ENCODE results near the gene RP9. TPM values are rescaled to one million over a fixed set of nuclear protein-coding genes. Genes with fewer than 3 reads are reported as not detected.
"Not testable (repeated sequence)": the region's sequence is repeated elsewhere in the genome, so short reads cannot be mapped to it uniquely, and the experiment has no call there.

The RP9 gene
- total and polyA plus RNA-seq, 5 donors, result 15.2 to 19.7 (median 15.6) TPM

DNA sequence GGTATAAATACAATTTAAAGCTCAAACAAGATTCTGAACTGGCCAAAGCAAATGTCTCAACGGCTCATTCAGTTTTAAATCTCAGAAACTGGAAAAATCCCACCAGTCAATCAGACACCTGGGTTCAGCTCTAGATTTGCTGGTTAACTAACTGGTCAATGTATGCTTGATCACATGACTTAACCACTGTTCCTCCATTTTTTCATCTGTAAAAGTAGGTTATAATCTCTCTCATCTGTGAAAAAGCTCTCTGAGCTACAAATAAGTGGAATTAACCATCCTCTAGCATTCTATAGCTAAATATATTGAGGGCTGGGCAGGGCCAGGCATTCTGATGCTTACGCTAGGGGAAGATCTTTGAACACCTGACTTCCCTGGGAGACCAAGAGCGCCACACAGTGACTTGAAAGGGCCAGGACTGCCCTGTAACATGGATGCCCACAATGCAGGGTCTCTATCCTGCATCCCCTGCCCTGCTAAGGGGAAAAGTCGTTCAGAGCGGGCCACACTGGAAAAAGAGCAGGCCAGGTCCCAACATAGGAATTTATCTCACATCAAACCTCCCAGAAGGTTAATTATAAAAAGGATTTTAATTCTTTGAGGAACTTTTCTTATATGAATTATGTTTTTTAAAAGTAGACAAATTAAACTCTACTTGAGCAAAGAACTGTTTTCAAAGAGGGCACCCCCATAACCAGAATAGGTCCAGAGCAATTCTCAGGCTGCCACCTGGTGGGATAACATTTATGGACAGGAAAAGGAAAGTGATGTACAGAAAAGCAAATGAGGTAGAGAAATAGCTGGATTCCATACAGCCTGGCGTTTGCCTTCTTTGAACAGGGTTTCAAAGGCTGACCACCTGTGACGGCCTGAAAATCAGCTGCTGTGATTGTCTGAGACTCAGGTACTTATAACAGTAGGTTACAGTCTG, 1.8 kb downstream of the RP9 start:
- H3K27ac ChIP-seq (ENCODE audit: low read length), result no peak overlapping the region
- H3K4me3 ChIP-seq (ENCODE audit: low read length), result peak overlapping the region; percentile 98
- H3K9me3 ChIP-seq (ENCODE audit: control insufficient read depth, low read length), result no peaks in the 10 kb centered on the region
- DNase-seq, result no peak
- H3K27me3 ChIP-seq (ENCODE audit: control insufficient read depth, insufficient read depth), result no peaks in the 10 kb centered on the region
- H3K4me1 ChIP-seq (ENCODE audit: control insufficient read depth, insufficient read depth, low read length), result peaks cover 2% of the 10 kb centered on the region
- ATAC-seq, result peak in 1 of 2 donors; percentile 38
- intact Hi-C loops (cut with DNase I), result loop anchor here in 2 of 4 donors (10.0 kb wide), 2 partner anchors 163 to 303 kb away; no protein-coding TSS in a partner anchor
- 44% methylated on average over 7 of the region's 7 CpGs for WGBS

DNA sequence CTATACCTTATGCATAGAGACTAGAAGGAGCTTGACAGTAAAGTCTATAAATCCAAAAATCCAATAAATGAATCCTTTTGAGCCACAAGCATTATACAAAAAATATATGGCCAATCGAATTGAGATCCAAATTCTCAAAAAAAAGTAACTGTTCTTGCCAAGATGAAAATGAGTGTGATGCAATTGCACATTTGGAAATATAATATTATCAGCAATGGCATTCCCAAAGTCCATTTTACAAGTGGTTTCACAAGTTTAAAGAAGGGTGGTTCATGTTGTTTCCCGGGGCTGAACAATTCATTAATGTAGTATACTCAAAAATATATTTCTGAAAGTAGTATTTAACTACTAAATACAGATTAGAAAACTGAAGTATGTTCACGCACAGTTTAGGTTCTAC, 7.3 kb downstream of the RP9 start:
- Histone ChIP-seq H3K27me3 (ENCODE audit: control insufficient read depth, insufficient read depth) (no peaks in the 10 kb centered on the region), H3K9me3 (ENCODE audit: control insufficient read depth, low read length) (no peaks in the 10 kb centered on the region), H3K27ac (ENCODE audit: low read length) (no peak overlapping the region), H3K4me3 (ENCODE audit: low read length) (no peak overlapping the region), H3K4me1 (ENCODE audit: control insufficient read depth, insufficient read depth, low read length) (peaks cover 2% of the 10 kb centered on the region)
- WGBS, result 84% methylated on average over 3 of the region's 3 CpGs
- ATAC-seq (no peak), DNase-seq (no peak)
- intact Hi-C loops (cut with DNase I), result loop anchor here in 2 of 4 donors (10.0 kb wide), 2 partner anchors 157 to 297 kb away; no protein-coding TSS in a partner anchor

DNA sequence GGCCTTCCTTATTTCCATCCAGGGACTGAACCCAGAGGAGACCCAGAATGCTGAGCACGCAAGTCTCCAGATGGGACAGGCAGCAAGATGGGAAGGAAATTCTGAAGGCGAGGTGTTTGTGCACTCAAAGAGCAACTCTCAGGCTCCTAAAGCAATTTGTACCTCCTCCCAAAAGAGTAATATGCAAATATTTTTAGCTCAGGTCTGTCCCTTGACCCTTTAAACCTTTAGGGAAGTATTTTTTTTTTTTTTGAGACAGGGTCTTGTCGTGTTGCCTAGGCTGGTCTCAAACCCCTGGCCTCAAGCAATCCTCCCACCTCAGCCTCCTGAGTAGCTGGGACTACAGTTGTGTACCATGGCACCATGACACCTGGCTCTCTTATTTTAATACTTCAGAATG, 8.4 kb downstream of the RP9 start:
- intact Hi-C loops (cut with DNase I), result loop anchor here in 2 of 4 donors (10.0 kb wide), 2 partner anchors 156 to 296 kb away; no protein-coding TSS in a partner anchor
- H3K4me3 ChIP-seq (ENCODE audit: low read length), result no peak overlapping the region
- DNase-seq, result no peak
- H3K9me3 ChIP-seq (ENCODE audit: control insufficient read depth, low read length), result no peaks in the 10 kb centered on the region
- ATAC-seq, result no peak
- no peak overlapping the region for H3K27ac ChIP-seq (ENCODE audit: low read length)
- 85% methylated on average over 3 of the region's 3 CpGs for whole genome bisulfite sequencing
- peaks cover 2% of the 10 kb centered on the region for H3K4me1 ChIP-seq (ENCODE audit: control insufficient read depth, insufficient read depth, low read length)
- no peaks in the 10 kb centered on the region for H3K27me3 ChIP-seq (ENCODE audit: control insufficient read depth, insufficient read depth)

GRCh38 chr7:33099154-33099940, 9.9 kb downstream of the RP9 start:
- Histone ChIP-seq H3K27ac (ENCODE audit: low read length) (no peak overlapping the region), H3K4me1 (ENCODE audit: control insufficient read depth, insufficient read depth, low read length) (peaks cover 2% of the 10 kb centered on the region), H3K4me3 (ENCODE audit: low read length) (no peak overlapping the region), H3K9me3 (ENCODE audit: control insufficient read depth, low read length) (no peaks in the 10 kb centered on the region), H3K27me3 (ENCODE audit: control insufficient read depth, insufficient read depth) (no peaks in the 10 kb centered on the region)
- ATAC-seq (peak in 1 of 2 donors; percentile 70), DNase-seq (no peak)
- WGBS, result 71% methylated on average over 4 of the region's 4 CpGs
- intact Hi-C loops (cut with DNase I), result no loop called here

DNA sequence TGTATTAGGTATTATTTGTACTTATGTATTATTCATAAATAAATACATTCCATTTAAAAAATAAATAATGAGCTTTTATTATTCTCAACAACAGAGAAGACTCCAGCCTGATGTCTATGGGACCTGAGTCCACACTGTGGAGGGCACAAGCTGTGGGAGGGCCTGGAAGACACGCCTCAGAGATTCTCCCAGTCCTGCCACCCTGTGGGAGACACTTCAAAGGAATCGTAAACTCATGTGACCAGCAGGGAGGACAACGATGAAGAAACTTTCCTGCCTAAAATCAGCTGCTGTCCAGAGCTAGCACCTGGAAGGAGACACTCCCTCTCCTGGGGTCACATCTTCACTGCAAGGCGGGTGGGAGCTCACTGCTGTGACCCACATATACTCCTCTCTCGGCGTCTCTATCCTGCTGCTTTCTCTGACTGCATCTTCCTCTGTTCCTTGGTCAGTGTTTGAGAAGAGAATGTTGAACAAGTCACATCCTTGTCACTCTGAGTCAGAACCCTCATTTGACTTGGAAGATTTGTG, 14.4 kb downstream of the RP9 start:
- H3K27ac ChIP-seq (ENCODE audit: low read length); ATAC-seq; H3K27me3 ChIP-seq (ENCODE audit: control insufficient read depth, insufficient read depth); intact Hi-C loops (cut with DNase I); H3K9me3 ChIP-seq (ENCODE audit: control insufficient read depth, low read length); H3K4me1 ChIP-seq (ENCODE audit: control insufficient read depth, insufficient read depth, low read length); DNase-seq; H3K4me3 ChIP-seq (ENCODE audit: low read length): not testable (repeated sequence)
- 78% methylated on average over 5 of the region's 6 CpGs for WGBS

- ATAC-seq, result no peak
- no peak overlapping the region for H3K27ac ChIP-seq (ENCODE audit: low read length)
- WGBS, result 79% methylated on average over 4 of the region's 4 CpGs
- no peak for DNase-seq
- no peak overlapping the region for H3K4me3 ChIP-seq (ENCODE audit: low read length)
- intact Hi-C loops (cut with DNase I), result no loop called here
- no peaks in the 10 kb centered on the region for H3K27me3 ChIP-seq (ENCODE audit: control insufficient read depth, insufficient read depth)
- no peaks in the 10 kb centered on the region for H3K4me1 ChIP-seq (ENCODE audit: control insufficient read depth, insufficient read depth, low read length)
- no peaks in the 10 kb centered on the region for H3K9me3 ChIP-seq (ENCODE audit: control insufficient read depth, low read length)
These were observed 15.9 kb downstream of the RP9 start for GRCh38 chr7:33093266-33093665.

DNA sequence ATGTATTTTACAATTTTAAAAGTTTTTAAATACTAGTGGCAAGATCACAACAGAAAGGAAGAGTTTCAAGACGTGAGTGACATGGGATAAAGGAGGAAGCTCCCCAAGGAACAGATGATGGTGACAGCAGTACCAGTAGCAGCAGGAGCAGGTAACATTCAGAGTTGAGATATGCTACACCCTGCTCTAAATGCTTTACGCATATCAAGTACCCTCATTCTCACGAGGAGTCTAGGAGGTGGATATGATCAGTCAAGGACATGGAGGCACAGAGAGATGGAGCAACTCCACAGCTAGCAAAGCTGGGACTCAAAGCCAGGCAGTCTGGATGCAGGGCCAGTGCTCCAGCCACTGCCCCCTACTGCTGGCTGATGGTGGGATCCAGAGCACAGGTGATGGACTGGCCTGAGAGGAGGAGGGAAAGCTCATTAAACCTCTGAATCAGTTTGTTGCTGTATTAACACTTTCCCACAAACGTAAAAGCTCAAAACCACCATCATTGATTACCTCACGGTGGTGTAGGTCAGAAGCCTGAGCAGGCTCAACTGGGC, 17.5 kb downstream of the RP9 start:
- Histone ChIP-seq H3K4me3 (ENCODE audit: low read length) (no peak overlapping the region), H3K27me3 (ENCODE audit: control insufficient read depth, insufficient read depth) (no peaks in the 10 kb centered on the region), H3K4me1 (ENCODE audit: control insufficient read depth, insufficient read depth, low read length) (peaks cover 3% of the 10 kb centered on the region), H3K9me3 (ENCODE audit: control insufficient read depth, low read length) (no peaks in the 10 kb centered on the region), H3K27ac (ENCODE audit: low read length) (no peak overlapping the region)
- DNase-seq (no peak), ATAC-seq (no peak)
- WGBS, result 79% methylated on average over 5 of the region's 5 CpGs
- intact Hi-C loops (cut with DNase I), result no loop called here

DNA sequence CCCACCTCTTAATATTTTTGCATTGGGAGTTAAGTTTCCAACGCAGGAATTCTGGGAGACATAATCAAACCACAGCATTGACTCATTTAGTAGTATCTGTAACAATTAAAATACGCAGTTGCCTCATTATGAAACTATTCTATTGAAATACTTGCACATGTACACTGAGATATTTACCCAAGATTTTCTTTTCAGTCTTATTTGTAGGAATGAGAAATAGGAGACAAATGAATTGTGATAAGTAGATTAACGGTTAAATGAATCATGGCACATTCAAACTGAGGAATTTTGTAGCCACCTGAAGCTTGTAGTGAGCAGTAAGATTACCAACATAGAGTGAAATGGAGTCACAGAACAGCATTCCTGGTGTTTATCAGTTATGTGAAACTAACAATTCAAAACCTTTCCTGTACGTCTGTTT, 18.1 kb downstream of the RP9 start:
- 73% methylated on average over 4 of the region's 4 CpGs for WGBS
- intact Hi-C loops (cut with DNase I), result no loop called here

GRCh38 chr7:33089142-33089541, 20.1 kb downstream of the RP9 start:
- 91% methylated on average over 7 of the region's 7 CpGs for WGBS
- intact Hi-C loops (cut with DNase I), result no loop called here
- ATAC-seq, result no peak
- Histone ChIP-seq H3K27ac (ENCODE audit: low read length) (no peak overlapping the region), H3K4me3 (ENCODE audit: low read length) (no peak overlapping the region), H3K9me3 (ENCODE audit: control insufficient read depth, low read length) (no peaks in the 10 kb centered on the region), H3K27me3 (ENCODE audit: control insufficient read depth, insufficient read depth) (no peaks in the 10 kb centered on the region), H3K4me1 (ENCODE audit: control insufficient read depth, insufficient read depth, low read length) (peaks cover 3% of the 10 kb centered on the region)
- no peak for DNase-seq

More for the DNA sequence above, 18.1 kb downstream of the RP9 start:
- no peak for ATAC-seq
- peaks cover 3% of the 10 kb centered on the region for H3K4me1 ChIP-seq (ENCODE audit: control insufficient read depth, insufficient read depth, low read length)
- no peak for DNase-seq
- H3K4me3 ChIP-seq (ENCODE audit: low read length), result no peak overlapping the region
- H3K9me3 ChIP-seq (ENCODE audit: control insufficient read depth, low read length), result no peaks in the 10 kb centered on the region
- H3K27me3 ChIP-seq (ENCODE audit: control insufficient read depth, insufficient read depth), result no peaks in the 10 kb centered on the region
- H3K27ac ChIP-seq (ENCODE audit: low read length), result no peak overlapping the region

DNA sequence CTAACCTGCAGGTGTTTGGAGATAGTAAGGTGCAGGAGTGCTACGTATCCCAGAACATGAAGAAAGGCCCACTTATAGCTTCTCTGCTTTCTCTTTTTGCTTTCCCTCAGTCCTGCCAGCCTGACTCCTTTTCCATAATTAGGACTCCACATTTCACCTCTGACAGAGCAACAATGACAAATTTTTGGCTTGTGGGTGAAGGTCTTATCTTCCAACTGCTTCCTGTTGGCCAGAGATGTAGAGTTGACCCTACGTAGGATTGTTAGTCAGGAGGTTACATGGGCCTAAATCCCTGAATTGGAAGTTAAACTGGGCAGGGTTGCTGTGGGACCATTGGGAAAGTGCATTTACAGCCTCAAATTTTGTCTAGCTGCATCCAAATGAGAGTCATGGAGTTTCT, 21.3 kb downstream of the RP9 start:
- 33% methylated on average over 2 of the region's 2 CpGs for WGBS
- H3K27ac ChIP-seq (ENCODE audit: low read length), result no peak overlapping the region
- H3K4me3 ChIP-seq (ENCODE audit: low read length), result no peak overlapping the region
- DNase-seq, result no peak
- peaks cover 3% of the 10 kb centered on the region for H3K4me1 ChIP-seq (ENCODE audit: control insufficient read depth, insufficient read depth, low read length)
- no peaks in the 10 kb centered on the region for H3K9me3 ChIP-seq (ENCODE audit: control insufficient read depth, low read length)
- H3K27me3 ChIP-seq (ENCODE audit: control insufficient read depth, insufficient read depth), result no peaks in the 10 kb centered on the region
- intact Hi-C loops (cut with DNase I), result no loop called here
- ATAC-seq, result peak; percentile 48 to 67
